HG03066 (cell line): ENCODE results near the gene CADM1.

Experiments used
- ATAC-seq: cut with Tn5 transposase; IDR thresholded peaks from one replicate; pipeline ENCODE4 v1.9.1; 2021; ENCODE audit warnings: low read depth; ENCODE audit not compliant: unreplicated experiment

CADM1 gene

DNA sequence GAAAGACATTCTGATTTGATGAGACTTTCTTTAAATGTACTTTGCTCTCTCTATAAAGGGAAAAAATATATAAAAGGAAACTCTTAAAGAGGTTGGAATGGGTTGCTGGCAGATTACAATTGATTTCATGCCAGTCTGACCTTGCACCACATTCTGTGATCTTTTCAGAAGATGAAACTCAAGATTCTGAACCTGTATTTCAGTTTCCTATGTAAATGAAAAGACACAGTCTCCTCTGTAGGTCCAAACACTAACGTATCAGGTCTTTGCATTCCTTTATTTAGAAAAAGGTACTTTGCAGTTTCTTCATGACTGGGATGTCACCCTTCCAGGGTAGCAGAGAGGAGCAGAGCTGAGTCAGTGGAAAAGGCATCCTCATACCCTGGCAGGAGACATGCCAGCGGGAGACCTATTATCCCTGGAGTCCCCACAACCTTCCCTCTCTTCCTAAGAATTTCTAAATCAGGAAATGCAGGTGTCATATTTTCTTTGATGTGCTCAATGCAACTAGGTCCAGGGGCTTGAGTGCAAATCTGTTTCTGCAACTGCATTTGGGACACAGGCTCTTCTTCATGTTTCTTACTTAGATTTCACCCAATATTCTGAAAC lies 282.6 kb downstream of the CADM1 start:
- peak; percentile 27 for ATAC-seq

DNA sequence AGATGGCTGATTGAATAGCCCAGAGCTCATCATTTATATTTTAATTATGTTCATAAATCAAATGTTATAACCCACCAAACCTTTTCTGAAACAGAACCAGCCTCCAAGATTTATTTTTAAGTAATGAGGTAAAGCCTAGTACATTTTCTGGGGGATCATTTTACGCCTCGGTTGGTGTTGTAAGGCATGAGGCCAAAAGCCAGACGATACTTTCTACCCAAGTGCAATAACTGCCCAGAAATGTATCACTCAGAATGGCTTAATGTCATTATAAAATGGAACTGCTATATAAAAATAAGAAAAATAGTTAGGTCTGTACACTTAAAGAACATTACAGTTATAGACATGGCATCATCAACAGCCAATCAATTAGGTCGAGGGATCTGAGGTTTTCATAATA lies 283.3 kb downstream of the CADM1 start:
- ATAC-seq: no peak

DNA sequence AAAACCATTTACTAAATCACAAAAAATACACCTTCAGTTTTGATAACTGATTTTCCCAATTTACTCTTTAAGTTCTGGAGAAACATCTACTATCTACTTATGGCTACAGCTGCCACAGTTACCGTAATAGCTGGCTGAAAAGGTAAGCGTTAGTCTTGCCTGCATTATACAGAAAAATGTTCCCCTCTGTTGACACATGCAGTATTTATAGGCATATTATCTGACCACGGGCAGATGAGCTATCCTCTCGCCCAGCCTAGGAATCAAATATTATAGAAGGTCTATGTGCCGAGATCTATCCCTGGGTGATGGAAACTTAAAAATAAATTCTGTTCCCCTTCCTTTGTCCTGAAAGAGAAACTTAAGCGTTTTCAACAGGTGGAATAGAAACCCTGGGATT lies 283.8 kb downstream of the CADM1 start:
- no peak for ATAC-seq

DNA sequence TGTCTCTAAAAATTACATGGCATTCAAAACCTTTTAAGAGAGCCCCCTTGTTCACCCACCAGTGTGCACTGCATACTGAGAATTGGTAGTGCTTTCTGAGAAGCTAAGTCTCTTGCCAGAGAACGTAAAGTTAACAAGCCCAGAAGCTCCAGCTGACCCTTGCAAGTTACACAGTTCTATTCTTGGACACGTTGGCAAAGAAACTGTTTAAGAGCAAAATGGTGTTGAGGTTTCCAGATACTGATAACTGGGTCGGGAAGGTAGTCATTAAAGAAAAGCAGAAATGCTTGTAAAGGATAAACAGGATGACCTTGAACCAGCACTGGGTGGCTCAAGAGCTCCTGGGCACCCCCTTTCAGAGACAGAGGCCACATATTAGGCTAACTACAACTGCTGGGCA lies 284.8 kb downstream of the CADM1 start:
- ATAC-seq: no peak

DNA sequence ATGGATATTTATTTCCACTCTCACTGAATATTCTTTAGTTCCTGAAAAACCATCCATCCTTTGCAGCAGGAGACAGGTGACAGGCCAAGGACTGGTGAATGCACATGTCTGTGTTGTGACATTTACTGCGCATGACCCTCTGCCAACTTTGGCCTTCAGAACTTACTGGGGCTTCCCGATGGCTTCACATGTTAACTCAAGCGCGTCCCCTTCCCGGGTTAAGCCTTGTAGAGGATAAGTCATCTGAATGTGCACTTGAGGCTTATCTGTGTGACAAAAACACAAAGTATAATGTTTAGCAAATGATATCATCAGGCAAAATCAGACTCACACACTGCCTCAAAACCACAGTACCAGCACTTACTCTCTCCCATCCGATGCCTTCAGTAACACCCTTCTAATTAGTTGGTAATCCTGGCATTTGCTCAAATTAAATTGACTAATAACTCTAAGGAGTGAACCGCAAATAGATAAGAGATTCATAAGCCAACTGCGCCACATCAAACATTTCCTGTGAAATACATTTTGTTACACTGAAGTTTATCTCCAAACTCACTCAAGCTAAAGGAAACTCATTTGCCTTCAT lies 286.4 kb downstream of the CADM1 start:
- ATAC-seq: no peak

DNA sequence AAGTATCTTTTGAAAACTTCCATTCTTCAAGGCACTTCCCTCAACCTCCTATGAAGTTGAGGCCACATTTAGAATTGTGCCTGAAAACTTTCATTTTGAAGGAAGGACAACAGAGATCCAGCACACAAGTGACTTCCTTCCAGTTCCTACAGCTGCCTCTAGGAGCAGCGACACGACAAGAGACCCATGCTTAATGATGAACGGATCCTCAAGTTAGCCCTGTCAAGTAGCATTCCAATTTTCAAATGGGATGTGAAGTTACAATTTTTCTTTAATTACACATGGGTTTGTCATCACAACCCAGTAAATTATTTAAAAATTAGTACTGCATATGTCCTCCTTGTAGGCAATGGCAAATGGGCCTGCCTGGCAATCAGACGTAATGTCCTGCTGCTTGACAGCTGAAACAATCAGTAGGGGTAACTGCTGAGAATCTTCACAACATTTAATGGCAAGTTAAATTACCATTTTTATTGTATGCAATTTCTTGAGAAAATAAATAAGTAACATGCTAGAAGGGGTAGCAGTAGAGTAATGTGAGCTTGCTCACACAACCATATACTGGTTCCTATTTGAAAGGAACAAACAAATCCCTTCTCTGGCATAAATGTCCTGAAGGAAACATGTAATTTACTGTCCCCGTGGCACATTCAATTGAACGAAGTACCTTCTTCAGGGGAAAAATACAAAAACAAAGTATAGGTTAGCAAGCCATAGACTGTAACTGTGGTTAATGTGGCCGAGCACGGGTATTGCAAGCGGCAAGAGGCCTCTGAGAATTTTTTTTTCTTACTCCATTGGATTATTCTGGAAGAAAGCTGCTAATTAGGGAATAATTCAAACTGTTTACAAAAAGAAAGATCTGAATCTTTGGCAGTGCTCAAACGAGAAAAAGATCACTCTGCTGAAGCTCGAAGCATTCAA lies 288.3 kb downstream of the CADM1 start:
- no peak for ATAC-seq

DNA sequence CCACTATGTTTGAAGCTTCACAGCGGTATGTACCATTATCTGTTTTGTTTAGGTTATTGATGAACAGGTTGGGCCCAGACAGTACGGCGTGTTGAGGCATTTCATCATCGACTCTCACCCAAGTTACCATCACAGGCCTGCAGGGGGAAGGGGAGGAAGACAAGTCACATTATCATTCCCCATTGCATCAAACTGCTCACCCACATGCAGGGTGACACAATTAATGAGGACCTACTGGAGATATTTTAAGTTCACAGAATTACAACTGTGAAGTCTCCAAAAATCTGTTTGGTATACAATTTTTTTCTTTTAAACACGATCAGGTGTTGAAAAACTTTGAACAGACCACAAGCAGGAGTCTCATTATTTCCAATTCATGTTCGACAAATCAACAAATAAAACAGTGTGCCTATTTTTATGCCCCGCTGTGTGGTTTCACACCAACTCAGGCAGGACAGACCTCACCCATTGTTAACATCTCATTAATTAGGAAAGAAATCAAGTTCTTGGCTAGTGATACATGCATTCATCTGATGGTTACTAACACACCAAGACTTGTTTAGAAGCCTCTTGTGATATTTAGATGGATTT lies 289.5 kb downstream of the CADM1 start:
- ATAC-seq: no peak

DNA sequence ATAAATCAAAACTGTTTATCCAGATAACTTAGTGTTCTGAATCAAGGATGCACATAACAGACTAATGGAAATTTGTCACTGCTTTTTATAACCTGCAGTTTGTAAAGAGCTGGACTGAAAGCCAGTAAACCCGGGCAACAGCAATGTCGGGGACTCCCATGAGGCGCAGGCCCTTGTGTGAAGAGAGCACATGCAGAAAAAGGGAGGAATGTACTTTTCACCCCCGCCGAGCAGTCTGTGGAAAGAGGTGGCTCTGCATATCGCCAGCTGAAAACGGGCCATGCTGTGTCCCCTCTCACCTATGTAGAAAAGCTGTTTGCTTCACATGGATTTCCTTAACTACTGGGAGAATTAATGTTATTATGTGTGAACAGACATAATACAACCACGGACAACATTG lies 291.2 kb downstream of the CADM1 start:
- no peak for ATAC-seq

DNA sequence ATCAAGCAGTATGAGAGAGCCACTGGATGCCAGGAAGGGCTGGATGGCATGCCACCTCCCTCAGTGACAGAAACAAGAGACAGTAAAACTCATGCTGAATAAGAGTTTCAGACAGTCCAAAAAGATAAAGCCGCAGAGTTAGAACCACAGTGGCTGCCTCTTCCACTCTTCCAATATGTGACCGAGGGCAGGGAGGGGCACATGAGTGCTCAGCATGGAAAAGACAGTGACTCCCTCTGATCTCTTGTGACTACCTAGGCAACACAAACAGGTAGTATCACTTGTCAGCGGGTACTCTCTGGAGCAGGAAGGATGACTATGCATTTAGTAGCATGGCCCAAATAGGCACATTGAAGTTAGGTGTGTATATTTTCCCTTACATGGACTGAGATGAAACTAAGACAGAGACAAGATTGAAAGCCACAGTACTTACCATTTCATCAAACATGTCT lies 295.4 kb downstream of the CADM1 start:
- no peak for ATAC-seq

DNA sequence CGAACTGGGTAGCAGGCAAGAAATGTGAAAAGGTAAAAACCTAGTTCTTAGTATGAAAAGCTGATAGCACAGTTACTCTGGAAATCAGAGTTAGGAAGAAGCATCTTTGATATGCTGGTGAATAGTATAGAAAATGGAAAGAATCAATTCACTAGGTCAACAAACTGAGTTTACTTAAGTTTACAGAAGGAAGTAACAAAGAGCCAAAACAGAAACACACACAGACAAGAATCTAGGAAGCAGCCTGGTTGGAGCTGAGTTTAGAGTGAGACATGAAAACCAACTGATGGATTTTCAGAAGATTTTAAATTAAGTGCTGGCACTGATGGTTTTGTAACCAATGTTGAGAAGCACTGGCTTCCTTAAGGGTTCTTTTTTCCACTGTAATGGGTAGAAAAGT lies 296.3 kb downstream of the CADM1 start:
- no peak for ATAC-seq

DNA sequence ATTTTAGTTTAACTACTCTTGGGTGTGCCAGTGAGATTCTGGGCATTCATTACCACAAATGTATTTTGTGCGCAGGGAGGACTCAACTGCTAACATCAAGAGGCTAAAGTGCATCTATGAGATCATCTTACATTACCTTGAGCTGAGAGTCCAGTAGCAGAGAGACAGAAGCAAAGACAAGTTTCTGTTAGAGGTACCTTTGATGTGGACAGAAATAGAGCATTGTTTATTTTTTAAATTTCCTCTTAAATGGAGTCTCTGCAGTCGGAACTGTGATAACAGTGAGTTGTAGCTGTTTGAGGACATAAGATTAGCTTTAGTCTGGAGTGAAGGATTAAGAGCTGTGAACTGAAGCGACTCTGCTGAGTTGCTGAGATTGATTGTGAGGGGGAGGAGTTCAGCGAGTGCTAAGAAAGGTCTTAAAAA lies 297.0 kb downstream of the CADM1 start:
- no peak for ATAC-seq

DNA sequence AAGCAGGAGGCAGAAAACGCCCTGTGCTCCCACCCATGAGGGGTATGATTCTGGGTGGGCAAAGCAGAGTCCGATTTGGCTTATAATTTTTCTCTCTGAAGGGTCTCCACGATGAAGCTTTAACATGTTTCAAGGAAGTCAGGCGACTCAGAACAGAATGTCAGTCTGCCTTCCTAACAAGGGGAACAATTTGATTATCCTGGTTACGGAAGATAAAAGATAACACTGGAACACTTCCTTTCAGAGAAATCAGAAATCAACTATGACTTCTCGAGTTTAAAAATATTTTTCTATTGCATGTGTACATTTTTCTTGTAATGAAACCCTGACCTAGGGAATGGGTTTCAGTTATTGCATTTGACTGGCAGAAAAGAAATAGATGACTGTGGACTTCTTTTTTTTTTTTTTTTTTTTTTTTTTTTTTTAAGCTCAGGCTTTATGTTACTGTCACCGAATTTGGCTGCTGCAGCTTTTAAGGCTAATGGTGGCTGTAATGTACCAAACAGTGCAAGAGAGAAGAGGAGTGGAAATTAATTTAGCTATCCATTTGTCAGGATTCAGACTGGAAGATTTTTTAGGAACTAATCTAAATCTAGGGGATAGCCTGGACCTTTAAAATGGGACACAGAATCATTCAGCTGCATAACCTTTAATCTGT lies 297.7 kb downstream of the CADM1 start:
- no peak for ATAC-seq

DNA sequence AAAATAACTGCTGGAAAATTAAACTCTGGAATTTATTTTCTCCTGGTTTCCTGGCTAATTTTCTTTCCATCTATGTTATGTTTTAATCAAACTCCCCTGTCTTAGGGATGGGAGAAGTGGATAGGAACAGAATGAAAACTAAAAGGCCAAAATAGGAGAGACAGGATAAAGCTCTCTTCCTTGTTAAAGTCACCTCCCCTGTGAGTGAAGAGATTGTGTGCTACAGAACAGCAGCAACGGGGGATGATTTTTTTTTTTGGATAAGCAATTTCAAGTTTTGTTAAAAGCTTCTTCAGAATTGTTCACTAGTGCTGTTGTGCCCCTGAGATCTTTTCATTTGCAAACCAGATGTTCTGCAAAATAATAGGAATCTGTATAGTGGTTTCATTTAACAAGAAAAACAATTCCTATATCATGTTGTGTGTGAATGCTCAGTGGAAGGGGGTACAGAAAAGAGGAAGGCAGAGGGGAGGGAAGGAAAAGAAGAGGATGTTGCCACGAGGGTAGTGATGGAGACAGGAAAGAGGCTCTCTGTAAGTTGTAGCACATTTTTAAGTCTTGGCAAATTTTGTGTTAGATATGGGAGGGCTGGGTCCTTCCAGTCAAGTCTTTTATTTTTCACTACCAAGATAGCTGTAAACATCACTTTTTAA lies 301.2 kb downstream of the CADM1 start:
- ATAC-seq: no peak

DNA sequence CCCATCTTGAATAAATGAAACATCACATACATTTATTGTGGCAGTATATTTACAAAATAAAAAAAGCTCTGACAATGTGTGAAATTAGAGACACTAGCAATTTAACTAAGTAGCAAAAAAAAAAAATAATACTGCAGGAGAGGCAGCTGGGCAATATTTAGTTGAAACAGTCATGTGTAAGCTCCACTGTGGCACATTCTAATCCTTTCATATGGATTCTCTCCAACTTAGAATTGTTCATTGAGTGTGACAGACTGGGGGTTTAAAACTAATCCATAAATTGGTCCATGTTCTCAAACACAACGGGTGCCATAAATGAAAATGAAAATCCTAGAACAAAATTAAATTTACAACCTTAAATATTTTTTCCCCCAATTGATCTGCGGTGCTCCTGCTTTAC lies 302.1 kb downstream of the CADM1 start:
- ATAC-seq: no peak

DNA sequence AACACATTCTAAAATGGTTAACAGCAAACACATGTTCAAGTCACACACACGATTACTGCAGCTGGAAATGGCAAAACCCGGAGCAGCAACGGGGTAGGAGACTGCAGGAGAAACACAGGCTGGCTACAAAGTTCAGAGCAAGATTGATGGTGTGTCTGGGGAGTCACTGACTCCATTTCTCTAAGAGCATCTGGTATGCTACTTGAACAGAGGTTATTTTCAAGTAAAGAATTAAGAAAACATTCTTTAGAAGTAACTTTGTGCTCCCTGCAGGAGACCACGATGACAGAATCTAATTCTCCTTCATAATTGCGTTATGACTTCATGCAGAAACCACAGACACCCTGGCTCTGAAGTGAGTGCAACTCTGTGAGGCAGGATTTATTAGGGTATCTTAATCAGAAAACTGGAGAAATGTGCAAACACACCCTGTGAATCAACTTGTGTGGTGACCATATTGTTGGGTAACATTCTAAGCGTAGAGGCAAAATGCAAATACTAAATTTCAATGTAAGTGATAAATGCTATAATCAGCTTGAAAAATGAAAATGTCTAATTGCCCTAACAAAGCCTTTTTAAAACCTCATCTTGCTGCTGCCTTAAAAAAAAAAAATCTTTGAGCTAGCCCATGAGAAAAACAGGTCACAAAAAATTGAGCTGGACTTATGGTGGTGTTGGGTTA lies 303.0 kb downstream of the CADM1 start:
- no peak for ATAC-seq

DNA sequence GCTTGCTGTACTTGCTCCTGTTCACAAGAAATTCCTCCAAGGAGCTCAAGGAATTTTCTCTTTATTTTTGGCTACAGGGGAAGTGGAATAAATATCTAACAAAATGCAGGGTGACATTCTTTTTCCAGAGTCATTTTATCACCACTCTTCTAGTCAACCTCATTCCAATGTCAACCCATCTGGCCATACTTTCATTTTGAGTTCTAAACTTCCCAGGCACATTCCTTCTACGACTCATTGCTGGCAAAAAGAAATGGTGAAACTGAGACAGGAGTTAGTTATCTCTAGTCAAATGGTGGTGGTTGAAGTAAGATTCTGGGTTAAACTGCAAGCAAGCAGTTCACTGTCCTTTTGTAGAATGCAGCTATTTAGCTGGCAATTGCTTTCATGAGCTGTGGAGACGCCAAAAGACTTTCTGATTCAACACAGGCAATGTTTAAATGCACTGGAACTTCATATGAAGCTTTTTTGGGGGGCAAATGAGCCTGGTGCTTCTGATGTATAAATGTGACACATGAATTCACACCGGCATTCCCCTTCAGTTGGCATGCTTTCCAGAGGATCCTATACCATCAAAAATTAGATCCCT lies 304.6 kb downstream of the CADM1 start:
- no peak for ATAC-seq

DNA sequence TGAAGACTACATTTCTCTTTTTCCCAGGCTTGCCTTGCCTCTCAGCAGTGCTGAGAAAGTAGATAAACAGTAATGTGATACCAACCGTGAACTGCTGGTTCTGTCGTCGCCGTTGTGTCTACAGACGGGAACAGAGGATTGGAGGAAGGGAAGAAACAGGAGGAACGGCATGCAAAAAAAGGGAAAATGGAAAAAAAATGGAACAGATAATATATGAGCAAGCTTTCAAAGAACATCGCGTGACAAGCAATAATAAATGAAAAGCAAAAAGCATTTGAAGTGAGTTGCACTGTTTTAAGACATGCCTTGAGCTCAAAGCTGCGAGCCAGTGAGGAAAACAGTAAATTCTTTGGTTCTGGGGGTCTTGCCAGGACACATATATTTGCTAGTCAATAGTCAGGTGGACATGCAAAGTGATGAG lies 305.9 kb downstream of the CADM1 start:
- ATAC-seq: no peak

DNA sequence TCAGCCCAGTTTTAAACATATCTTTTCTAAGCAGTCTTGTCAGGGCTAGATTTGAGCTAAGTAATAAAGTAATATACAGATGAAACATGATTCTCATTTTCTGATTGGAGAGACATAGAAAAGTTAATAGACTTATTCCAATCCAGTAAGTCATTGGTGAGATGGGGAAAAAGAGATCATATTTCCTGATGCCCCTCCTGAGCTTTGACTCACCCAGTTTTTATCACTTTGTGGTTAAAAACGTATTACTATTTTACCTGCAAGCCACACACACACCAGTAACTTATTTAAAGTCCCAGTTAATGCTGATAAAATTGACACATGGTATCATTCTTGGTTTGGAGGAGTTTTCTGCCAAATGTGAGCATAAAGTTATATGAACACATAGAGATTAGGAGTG lies 306.8 kb downstream of the CADM1 start:
- ATAC-seq: no peak

DNA sequence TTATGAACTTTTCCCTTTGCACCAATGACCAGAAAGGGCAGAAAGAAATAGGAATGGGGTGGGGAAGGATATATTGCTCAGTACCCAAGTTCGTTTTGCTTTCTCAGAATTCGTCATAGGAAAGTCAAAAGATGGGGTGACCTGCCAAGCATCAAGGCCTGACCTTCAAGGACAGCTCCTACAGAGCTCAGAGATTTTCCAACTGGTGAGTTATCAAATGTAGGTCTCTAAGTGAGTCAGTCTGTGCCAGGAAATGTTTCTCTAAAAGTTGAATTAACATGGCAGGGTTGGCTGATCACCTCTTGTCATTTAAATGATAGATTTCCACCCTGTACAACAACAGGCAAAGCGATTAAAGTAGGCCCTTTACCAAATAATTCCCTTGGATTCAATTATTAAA lies 307.2 kb downstream of the CADM1 start:
- no peak for ATAC-seq

DNA sequence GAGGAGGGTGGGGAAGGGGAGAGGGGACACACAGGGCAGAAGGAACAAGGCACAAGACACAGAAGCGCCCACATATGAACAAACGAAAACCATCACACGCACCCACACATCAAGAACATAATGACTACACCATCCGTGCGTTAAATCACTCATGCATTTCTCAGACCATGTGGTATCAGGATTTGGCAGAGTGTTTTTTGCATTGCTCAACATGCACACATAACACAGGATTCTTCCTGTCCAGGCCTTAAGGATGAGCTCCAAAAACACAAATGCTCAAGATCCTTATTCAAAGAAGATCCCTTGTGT lies 309.5 kb downstream of the CADM1 start:
- ATAC-seq: no peak
